Activated CD4-positive, alpha-beta T cell treated with anti-CD3 and anti-CD28 coated beads, Interleukin-2, amount 50 U/mL, for 24 hours (primary cell): ENCODE measurements around the gene CDK4.

Source experiments
- DNase-seq, 2 donors: peaks; one replicate each; pipeline ENCODE4 v3.0.0-alpha.2; 2020; ENCODE audit warnings: low read depth in 1 of 2, low spot score in 1 of 2

CDK4 gene

GRCh38 chr12:57740656-57741412 is 11.3 kb downstream of the CDK4 start:
- DNase-seq: peak in 1 of 2 donors; percentile 68

GRCh38 chr12:57739914-57740538 is 12.1 kb downstream of the CDK4 start:
- DNase-seq: no peak

GRCh38 chr12:57739387-57739786 is 12.7 kb downstream of the CDK4 start:
- no peak for DNase-seq

GRCh38 chr12:57738661-57739237 is 13.4 kb downstream of the CDK4 start, which contains the start of gene AGAP2:
Gene AGAP2 (minus strand): TSS chr12:57738742. CDS start chr12:57738246, 496 bp downstream.
- DNase-seq: no peak

- no peak for DNase-seq
Observed at GRCh38 chr12:57737467-57738460, 14.3 kb downstream of the CDK4 start.

GRCh38 chr12:57736741-57737466 is 15.2 kb downstream of the CDK4 start:
- no peak for DNase-seq

- no peak for DNase-seq
Observed at GRCh38 chr12:57735952-57736740, 16.0 kb downstream of the CDK4 start.

- DNase-seq: no peak
Observed at GRCh38 chr12:57735198-57735855, 16.8 kb downstream of the CDK4 start.

- DNase-seq: no peak
Observed at GRCh38 chr12:57734591-57734990, 17.5 kb downstream of the CDK4 start.

- no peak for DNase-seq
Observed at GRCh38 chr12:57733928-57734327, 18.2 kb downstream of the CDK4 start.

GRCh38 chr12:57732726-57733593 is 19.1 kb downstream of the CDK4 start:
- no peak for DNase-seq

GRCh38 chr12:57732270-57732669 is 19.8 kb downstream of the CDK4 start:
- DNase-seq: no peak

GRCh38 chr12:57731411-57732080 is 20.6 kb downstream of the CDK4 start:
- DNase-seq: no peak

GRCh38 chr12:57730336-57731067 is 21.6 kb downstream of the CDK4 start:
- no peak for DNase-seq

GRCh38 chr12:57729321-57729844 is 22.7 kb downstream of the CDK4 start:
- no peak for DNase-seq

- DNase-seq: no peak
Observed at GRCh38 chr12:57727758-57728395, 24.2 kb downstream of the CDK4 start.
